Neural cell (in vitro differentiated cells): ENCODE measurements around the gene MDFIC. TPM values are rescaled to one million over a fixed set of nuclear protein-coding genes. Genes with fewer than 3 reads are reported as not detected.

Experiments used
- H2AFZ ChIP-seq: fragments of 200-600, 300-800 bp; sonication (generic), shearing (Covaris generic); 2 replicates; pipeline ENCODE4 v1.6.0; 2014; ENCODE audit warnings: low read depth, mild to moderate bottlenecking, antibody characterized with exemption, low read length, moderate library complexity
- H3F3A ChIP-seq: fragments of 200-600 bp; shearing (Covaris generic); 2 replicates; pipeline ENCODE4 v1.6.1; 2016; ENCODE audit warnings: mild to moderate bottlenecking, moderate library complexity, mixed read lengths, antibody characterized with exemption, low read length; ENCODE audit not compliant: insufficient read depth, poor library complexity, severe bottlenecking
- H3K27ac ChIP-seq: fragments of 200-600, 300-800 bp; sonication (generic), shearing (Covaris generic); 2 replicates; pipeline ENCODE4 v1.5.1; 2014; ENCODE audit warnings: mild to moderate bottlenecking, low read length, moderate library complexity
- H3K27me3 ChIP-seq: fragments of 300-800, 200-600 bp; sonication (generic), shearing (Covaris generic); 2 replicates; pipeline ENCODE4 v1.6.0; 2014; ENCODE audit warnings: mild to moderate bottlenecking, low read depth, low read length, moderate library complexity; ENCODE audit not compliant: insufficient read depth
- H3K36me3 ChIP-seq: fragments of 300-800, 200-600 bp; sonication (generic), shearing (Covaris generic); 2 replicates; pipeline ENCODE4 v1.5.1; 2014; ENCODE audit warnings: mild to moderate bottlenecking, antibody characterized with exemption, low read length, moderate library complexity; ENCODE audit not compliant: insufficient read depth
- H3K4me2 ChIP-seq: fragments of 300-800, 200-600 bp; sonication (generic), shearing (Covaris generic); 2 replicates; pipeline ENCODE4 v1.6.0; 2014; ENCODE audit warnings: mild to moderate bottlenecking, low read length
- H3K4me3 ChIP-seq: fragments of 300-800, 200-600 bp; sonication (generic), shearing (Covaris generic); 2 replicates; pipeline ENCODE4 v1.5.1; 2014; ENCODE audit warnings: mild to moderate bottlenecking, low read length, moderate library complexity
- H3K79me2 ChIP-seq: fragments of 200-600 bp; shearing (Covaris generic); replicated peaks from 2 replicates; pipeline ENCODE4 v1.6.0; 2014; ENCODE audit warnings: mild to moderate bottlenecking, low read length, moderate library complexity; ENCODE audit not compliant: insufficient read depth
- H3K9ac ChIP-seq: fragments of 300-800, 200-600 bp; sonication (generic), shearing (Covaris generic); 2 replicates; pipeline ENCODE4 v1.6.1; 2016; ENCODE audit warnings: mild to moderate bottlenecking, low read length, mixed read lengths
- H3K9me2 ChIP-seq: fragments of 200-600 bp; shearing (Covaris generic); 2 replicates; pipeline ENCODE4 v1.6.1; 2016; ENCODE audit warnings: mild to moderate bottlenecking, low read length, mixed read lengths; ENCODE audit not compliant: insufficient read depth
- H3K9me3 ChIP-seq: fragments of 200-600, 300-800 bp; sonication (generic), shearing (Covaris generic); 2 replicates; pipeline ENCODE4 v1.6.1; 2016; ENCODE audit warnings: mild to moderate bottlenecking, mixed run types, low read length, moderate library complexity, mixed read lengths
- H4K20me1 ChIP-seq: fragments of 200-600 bp; shearing (Covaris generic); 2 replicates; pipeline ENCODE4 v1.6.1; 2016; ENCODE audit warnings: mild to moderate bottlenecking, mixed run types; ENCODE audit not compliant: insufficient read depth
- CTCF ChIP-seq: fragments of 450-650 bp; IDR thresholded peaks from 2 replicates; pipeline ENCODE4 v1.5.1; 2014; ENCODE audit warnings: antibody characterized with exemption, mild to moderate bottlenecking, moderate library complexity; ENCODE audit not compliant: poor library complexity, severe bottlenecking
- EP300 ChIP-seq: fragments of 450-650 bp; conservative IDR thresholded peaks from 2 replicates; pipeline ENCODE4 v1.6.1; 2014; ENCODE audit warnings: antibody characterized with exemption, mild to moderate bottlenecking, moderate library complexity; ENCODE audit not compliant: poor library complexity, severe bottlenecking
- EZH2 ChIP-seq: fragments of 200-600, 300-800 bp; shearing (Covaris generic), sonication (generic); IDR thresholded peaks from 2 replicates; pipeline ENCODE4 v1.6.1; 2014; ENCODE audit warnings: antibody characterized with exemption, low read length, borderline replicate concordance, mild to moderate bottlenecking; ENCODE audit not compliant: insufficient read depth, poor library complexity, severe bottlenecking
- MXI1 ChIP-seq: fragments of 450-650 bp; conservative IDR thresholded peaks from 2 replicates; pipeline ENCODE4 v1.6.1; 2014; ENCODE audit warnings: antibody characterized with exemption, mild to moderate bottlenecking; ENCODE audit not compliant: poor library complexity, severe bottlenecking
- POLR2AphosphoS5 ChIP-seq: IDR thresholded peaks from 2 replicates; pipeline ENCODE4 v1.6.1; 2012
- RAD21 ChIP-seq: fragments of 450-650 bp; conservative IDR thresholded peaks from 2 replicates; pipeline ENCODE4 v1.6.1; 2014; ENCODE audit warnings: antibody characterized with exemption, mild to moderate bottlenecking, moderate library complexity
- SMC3 ChIP-seq: fragments of 450-650 bp; conservative IDR thresholded peaks from 2 replicates; pipeline ENCODE4 v1.6.1; 2014; ENCODE audit warnings: antibody characterized with exemption, mild to moderate bottlenecking, moderate library complexity; ENCODE audit not compliant: poor library complexity
- TAF1 ChIP-seq: IDR thresholded peaks from 2 replicates; pipeline ENCODE4 v1.6.1; 2012; ENCODE audit warnings: low read depth
- polyA plus RNA-seq: library from polyadenylated mRNA; depleted of rRNA; stranded (reverse); fragments of >200 nt; gene quantifications from 2 replicates; pipeline ENCODE4 v1.2.3, GENCODE V29; 2014
- TF ChIP-seq, protein P1 (sequence below): IDR thresholded peaks from 2 replicates; pipeline ENCODE4 v1.6.1; 2012; ENCODE audit warnings: borderline replicate concordance

MDFIC gene
- polyA plus RNA-seq, 1 donor from 2014 or later, result 0.85 TPM

- Histone ChIP-seq H3K4me3 (no peak overlapping the region), H3K27me3 (no peaks in the 10 kb centered on the region), H3K27ac (no peak overlapping the region), H3K4me2 (no peak overlapping the region), H3F3A (no peaks in the 10 kb centered on the region), H2AFZ (no peak overlapping the region), H4K20me1 (no peaks in the 10 kb centered on the region), H3K79me2 (no peaks in the 10 kb centered on the region), H3K9me3 (no peaks in the 10 kb centered on the region), H3K9me2 (no peaks in the 10 kb centered on the region), H3K36me3 (no peaks in the 10 kb centered on the region), H3K9ac (no peak overlapping the region)
- TF ChIP-seq SMC3, result no peak
- TF ChIP-seq EZH2, result no peak
- TF ChIP-seq TAF1, result no peak
- TF ChIP-seq CTCF, result no peak
- no peak for TF ChIP-seq POLR2AphosphoS5
- no peak for TF ChIP-seq EP300
- TF ChIP-seq MXI1, result no peak
- TF ChIP-seq RAD21, result no peak
- TF ChIP-seq, protein P1, sequence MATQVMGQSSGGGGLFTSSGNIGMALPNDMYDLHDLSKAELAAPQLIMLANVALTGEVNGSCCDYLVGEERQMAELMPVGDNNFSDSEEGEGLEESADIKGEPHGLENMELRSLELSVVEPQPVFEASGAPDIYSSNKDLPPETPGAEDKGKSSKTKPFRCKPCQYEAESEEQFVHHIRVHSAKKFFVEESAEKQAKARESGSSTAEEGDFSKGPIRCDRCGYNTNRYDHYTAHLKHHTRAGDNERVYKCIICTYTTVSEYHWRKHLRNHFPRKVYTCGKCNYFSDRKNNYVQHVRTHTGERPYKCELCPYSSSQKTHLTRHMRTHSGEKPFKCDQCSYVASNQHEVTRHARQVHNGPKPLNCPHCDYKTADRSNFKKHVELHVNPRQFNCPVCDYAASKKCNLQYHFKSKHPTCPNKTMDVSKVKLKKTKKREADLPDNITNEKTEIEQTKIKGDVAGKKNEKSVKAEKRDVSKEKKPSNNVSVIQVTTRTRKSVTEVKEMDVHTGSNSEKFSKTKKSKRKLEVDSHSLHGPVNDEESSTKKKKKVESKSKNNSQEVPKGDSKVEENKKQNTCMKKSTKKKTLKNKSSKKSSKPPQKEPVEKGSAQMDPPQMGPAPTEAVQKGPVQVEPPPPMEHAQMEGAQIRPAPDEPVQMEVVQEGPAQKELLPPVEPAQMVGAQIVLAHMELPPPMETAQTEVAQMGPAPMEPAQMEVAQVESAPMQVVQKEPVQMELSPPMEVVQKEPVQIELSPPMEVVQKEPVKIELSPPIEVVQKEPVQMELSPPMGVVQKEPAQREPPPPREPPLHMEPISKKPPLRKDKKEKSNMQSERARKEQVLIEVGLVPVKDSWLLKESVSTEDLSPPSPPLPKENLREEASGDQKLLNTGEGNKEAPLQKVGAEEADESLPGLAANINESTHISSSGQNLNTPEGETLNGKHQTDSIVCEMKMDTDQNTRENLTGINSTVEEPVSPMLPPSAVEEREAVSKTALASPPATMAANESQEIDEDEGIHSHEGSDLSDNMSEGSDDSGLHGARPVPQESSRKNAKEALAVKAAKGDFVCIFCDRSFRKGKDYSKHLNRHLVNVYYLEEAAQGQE, result no peak
Measured at GRCh38 chr7:114956702-114957101, 34.8 kb downstream of the MDFIC start.

- no peaks in the 10 kb centered on the region for H3K79me2 ChIP-seq
- no peak overlapping the region for H3K27ac ChIP-seq
- TF ChIP-seq SMC3 (no peak), POLR2AphosphoS5 (no peak), RAD21 (no peak), TAF1 (no peak), CTCF (no peak), EP300 (no peak), MXI1 (no peak)
- TF ChIP-seq, protein P1, result no peak
- no peaks in the 10 kb centered on the region for H3K27me3 ChIP-seq
- no peak overlapping the region for H3K9ac ChIP-seq
- H3F3A ChIP-seq, result no peaks in the 10 kb centered on the region
- H3K4me3 ChIP-seq, result no peak overlapping the region
- no peaks in the 10 kb centered on the region for H4K20me1 ChIP-seq
- H3K9me3 ChIP-seq, result no peaks in the 10 kb centered on the region
- H2AFZ ChIP-seq, result no peak overlapping the region
- no peak overlapping the region for H3K4me2 ChIP-seq
- no peaks in the 10 kb centered on the region for H3K36me3 ChIP-seq
- H3K9me2 ChIP-seq, result no peaks in the 10 kb centered on the region
Measured at GRCh38 chr7:114957444-114957843, 35.5 kb downstream of the MDFIC start.
